Measurements from ENCODE around the gene PPM1A. TPM values are rescaled to one million over a fixed set of nuclear protein-coding genes. Genes with fewer than 3 reads are reported as not detected.
A peak's percentile ranks its signal among the peaks of the same experiment; 100 is the strongest.

Gene PPM1A
- total and polyA plus RNA-seq, 2 of the 13 experiments (the other 11 are each of a cell fraction or from before 2014, with no cell fraction given), result 23.3 to 29.8 TPM

DNA sequence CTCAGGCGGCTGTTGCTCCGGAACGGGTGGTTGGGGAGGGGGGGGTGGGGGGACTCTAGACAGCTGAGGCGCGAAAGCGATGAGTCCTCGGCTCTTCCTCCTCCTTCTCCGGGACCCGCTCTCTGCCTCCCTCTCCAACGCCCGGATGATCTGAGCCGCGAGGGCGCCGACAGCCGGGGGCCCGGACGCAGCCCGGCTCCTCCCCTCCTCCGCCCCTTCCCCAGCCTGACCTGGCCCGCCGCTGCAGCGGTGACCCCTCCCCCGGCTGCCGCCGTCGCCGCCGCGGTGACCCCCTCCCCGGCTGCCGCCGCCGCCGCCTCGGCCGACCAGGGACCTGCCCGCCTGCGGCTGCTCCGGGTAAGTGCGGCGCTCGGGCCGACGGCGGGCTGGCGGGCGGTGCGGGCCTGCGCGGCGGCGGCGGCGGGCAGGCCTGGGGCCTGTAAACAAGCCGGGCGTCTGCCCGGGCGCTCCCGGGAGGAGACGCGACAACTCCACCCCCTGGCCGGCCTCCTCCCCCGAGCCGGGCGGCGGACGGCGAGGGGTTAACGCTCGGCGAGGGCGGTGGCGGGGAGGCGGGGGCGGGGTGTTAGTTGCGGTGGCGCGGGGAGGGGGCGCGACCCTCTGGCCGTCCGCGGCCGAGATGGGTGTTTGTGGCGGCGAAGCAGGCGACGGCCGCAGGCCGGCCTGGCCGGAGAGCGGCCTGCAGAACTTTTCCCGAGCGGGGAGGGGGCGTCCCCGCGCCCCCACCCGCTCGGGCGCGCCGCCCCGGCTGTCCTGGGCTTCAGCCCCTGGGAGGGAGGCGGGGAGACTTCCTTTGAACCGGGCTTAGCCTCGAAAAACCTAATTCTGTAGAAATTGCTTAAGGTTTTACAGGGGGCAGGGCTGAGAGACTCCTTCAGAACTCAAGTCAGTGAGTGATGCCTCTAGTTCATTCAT, 568 bp downstream of the PPM1A start (continued):
- TF ChIP-seq, protein P1, sequence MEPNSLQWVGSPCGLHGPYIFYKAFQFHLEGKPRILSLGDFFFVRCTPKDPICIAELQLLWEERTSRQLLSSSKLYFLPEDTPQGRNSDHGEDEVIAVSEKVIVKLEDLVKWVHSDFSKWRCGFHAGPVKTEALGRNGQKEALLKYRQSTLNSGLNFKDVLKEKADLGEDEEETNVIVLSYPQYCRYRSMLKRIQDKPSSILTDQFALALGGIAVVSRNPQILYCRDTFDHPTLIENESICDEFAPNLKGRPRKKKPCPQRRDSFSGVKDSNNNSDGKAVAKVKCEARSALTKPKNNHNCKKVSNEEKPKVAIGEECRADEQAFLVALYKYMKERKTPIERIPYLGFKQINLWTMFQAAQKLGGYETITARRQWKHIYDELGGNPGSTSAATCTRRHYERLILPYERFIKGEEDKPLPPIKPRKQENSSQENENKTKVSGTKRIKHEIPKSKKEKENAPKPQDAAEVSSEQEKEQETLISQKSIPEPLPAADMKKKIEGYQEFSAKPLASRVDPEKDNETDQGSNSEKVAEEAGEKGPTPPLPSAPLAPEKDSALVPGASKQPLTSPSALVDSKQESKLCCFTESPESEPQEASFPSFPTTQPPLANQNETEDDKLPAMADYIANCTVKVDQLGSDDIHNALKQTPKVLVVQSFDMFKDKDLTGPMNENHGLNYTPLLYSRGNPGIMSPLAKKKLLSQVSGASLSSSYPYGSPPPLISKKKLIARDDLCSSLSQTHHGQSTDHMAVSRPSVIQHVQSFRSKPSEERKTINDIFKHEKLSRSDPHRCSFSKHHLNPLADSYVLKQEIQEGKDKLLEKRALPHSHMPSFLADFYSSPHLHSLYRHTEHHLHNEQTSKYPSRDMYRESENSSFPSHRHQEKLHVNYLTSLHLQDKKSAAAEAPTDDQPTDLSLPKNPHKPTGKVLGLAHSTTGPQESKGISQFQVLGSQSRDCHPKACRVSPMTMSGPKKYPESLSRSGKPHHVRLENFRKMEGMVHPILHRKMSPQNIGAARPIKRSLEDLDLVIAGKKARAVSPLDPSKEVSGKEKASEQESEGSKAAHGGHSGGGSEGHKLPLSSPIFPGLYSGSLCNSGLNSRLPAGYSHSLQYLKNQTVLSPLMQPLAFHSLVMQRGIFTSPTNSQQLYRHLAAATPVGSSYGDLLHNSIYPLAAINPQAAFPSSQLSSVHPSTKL (CRISPR knock-in tag; IDR thresholded peaks at IDR 0.05), result no peak
- TF ChIP-seq MAF1 (CRISPR knock-in tag; IDR thresholded peaks at IDR 0.05; ENCODE audit: borderline replicate concordance) (no peak), NFE2L1 (CRISPR knock-in tag; IDR thresholded peaks at IDR 0.05; ENCODE audit: borderline replicate concordance) (no peak), MYC (CRISPR knock-in tag; IDR thresholded peaks at IDR 0.05; ENCODE audit: borderline replicate concordance) (peak; percentile 39; the same call in 1 of the 2 replicates), HOXA9 (CRISPR knock-in tag; IDR thresholded peaks at IDR 0.05; ENCODE audit: borderline replicate concordance) (no peak), ESRRA (CRISPR knock-in tag; IDR thresholded peaks at IDR 0.05; ENCODE audit: low read depth) (no peak), SAP130 (CRISPR knock-in tag; IDR thresholded peaks at IDR 0.05; ENCODE audit: low read depth) (peak; percentile 46), KMT2A (CRISPR knock-in tag; IDR thresholded peaks at IDR 0.05) (0 out of 2 replicates have a peak, but pooled peaks have one; percentile 34), RBFOX2 (IDR thresholded peaks at IDR 0.05; ENCODE audit: low read depth, low read length) (0 out of 2 replicates have a peak, but pooled peaks have one; percentile 6), GATAD2A (CRISPR knock-in tag; IDR thresholded peaks at IDR 0.05) (0 out of 2 replicates have a peak, but pooled peaks have one; percentile 14), ZNF329 (CRISPR knock-in tag; IDR thresholded peaks at IDR 0.05; ENCODE audit: low read depth) (no peak), SIX1 (CRISPR knock-in tag; IDR thresholded peaks at IDR 0.05; ENCODE audit: borderline replicate concordance) (no peak), ATM (IDR thresholded peaks at IDR 0.05; ENCODE audit: borderline replicate concordance) (no peak), PHF8 (CRISPR knock-in tag; IDR thresholded peaks at IDR 0.05) (0 out of 2 replicates have a peak, but pooled peaks have one; percentile 31), KMT2B (CRISPR knock-in tag; IDR thresholded peaks at IDR 0.05) (peak; percentile 36; the same call in 1 of the 2 replicates), ZNF510 (CRISPR knock-in tag; IDR thresholded peaks at IDR 0.05; ENCODE audit: low read depth) (no peak), ZNF816 (CRISPR knock-in tag; IDR thresholded peaks at IDR 0.05; ENCODE audit: borderline replicate concordance) (0 out of 2 replicates have a peak, but pooled peaks have one; percentile 43), ZNF652 (CRISPR knock-in tag; IDR thresholded peaks at IDR 0.05; ENCODE audit: borderline replicate concordance, low read depth) (peak; percentile 93)
- TF ChIP-seq, protein P2, sequence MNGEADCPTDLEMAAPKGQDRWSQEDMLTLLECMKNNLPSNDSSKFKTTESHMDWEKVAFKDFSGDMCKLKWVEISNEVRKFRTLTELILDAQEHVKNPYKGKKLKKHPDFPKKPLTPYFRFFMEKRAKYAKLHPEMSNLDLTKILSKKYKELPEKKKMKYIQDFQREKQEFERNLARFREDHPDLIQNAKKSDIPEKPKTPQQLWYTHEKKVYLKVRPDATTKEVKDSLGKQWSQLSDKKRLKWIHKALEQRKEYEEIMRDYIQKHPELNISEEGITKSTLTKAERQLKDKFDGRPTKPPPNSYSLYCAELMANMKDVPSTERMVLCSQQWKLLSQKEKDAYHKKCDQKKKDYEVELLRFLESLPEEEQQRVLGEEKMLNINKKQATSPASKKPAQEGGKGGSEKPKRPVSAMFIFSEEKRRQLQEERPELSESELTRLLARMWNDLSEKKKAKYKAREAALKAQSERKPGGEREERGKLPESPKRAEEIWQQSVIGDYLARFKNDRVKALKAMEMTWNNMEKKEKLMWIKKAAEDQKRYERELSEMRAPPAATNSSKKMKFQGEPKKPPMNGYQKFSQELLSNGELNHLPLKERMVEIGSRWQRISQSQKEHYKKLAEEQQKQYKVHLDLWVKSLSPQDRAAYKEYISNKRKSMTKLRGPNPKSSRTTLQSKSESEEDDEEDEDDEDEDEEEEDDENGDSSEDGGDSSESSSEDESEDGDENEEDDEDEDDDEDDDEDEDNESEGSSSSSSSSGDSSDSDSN (CRISPR knock-in tag; IDR thresholded peaks at IDR 0.05), result peak; percentile 39; the same call in 1 of the 2 replicates
- TF ChIP-seq, protein P3, sequence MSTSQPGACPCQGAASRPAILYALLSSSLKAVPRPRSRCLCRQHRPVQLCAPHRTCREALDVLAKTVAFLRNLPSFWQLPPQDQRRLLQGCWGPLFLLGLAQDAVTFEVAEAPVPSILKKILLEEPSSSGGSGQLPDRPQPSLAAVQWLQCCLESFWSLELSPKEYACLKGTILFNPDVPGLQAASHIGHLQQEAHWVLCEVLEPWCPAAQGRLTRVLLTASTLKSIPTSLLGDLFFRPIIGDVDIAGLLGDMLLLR (CRISPR knock-in tag; IDR thresholded peaks at IDR 0.05), result no peak
- TF ChIP-seq, protein P4, sequence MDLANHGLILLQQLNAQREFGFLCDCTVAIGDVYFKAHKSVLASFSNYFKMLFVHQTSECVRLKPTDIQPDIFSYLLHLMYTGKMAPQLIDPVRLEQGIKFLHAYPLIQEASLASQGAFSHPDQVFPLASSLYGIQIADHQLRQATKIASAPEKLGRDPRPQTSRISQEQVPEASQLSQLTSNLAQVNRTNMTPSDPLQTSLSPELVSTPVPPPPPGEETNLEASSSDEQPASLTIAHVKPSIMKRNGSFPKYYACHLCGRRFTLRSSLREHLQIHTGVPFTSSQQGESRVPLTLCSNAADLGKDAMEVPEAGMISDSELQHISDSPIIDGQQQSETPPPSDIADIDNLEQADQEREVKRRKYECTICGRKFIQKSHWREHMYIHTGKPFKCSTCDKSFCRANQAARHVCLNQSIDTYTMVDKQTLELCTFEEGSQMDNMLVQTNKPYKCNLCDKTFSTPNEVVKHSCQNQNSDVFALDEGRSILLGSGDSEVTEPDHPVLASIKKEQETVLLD (CRISPR knock-in tag; IDR thresholded peaks at IDR 0.05; ENCODE audit: low read depth), result peak; percentile 37; the same call in 1 of the 2 replicates
